Measurements from ENCODE around the gene MMP15. TPM values are rescaled to one million over a fixed set of nuclear protein-coding genes. Genes with fewer than 3 reads are reported as not detected.

Gene MMP15
- polyA plus RNA-seq, 1 experiment: 0.60 TPM

GRCh38 chr16:58042001-58042885, 16.7 kb downstream of the MMP15 start:
- DNase-seq (ENCODE audit: low read depth, low spot score): no peak
- ChIA-PET POLR2A (no interaction called here), CTCF (no interaction called here)

GRCh38 chr16:58042886-58043515, 17.4 kb downstream of the MMP15 start:
- ChIA-PET POLR2A (no interaction called here), CTCF (interaction anchor here (1.3 kb wide), 1 partner anchor 11 kb away, joined by 4 read pairs; no protein-coding TSS in a partner anchor)
- Histone ChIP-seq H3K27ac (ENCODE audit: low read depth, low read length) (no peak overlapping the region), H3K9me3 (ENCODE audit: control insufficient read depth, insufficient read depth, low read length) (no peaks in the 10 kb centered on the region; the same call in 1 of the 2 replicates), H3K27me3 (ENCODE audit: control insufficient read depth, insufficient read depth, low read length) (no peaks in the 10 kb centered on the region), H3K4me3 (ENCODE audit: low read depth, low read length) (no peak overlapping the region)
- DNase-seq (ENCODE audit: low read depth, low spot score): no peak
- TF ChIP-seq CTCF (IDR thresholded peaks at IDR 0.05; ENCODE audit: low read depth, low read length): no peak

More at GRCh38 chr16:58042001-58042885, 16.7 kb downstream of the MMP15 start:
- Histone ChIP-seq H3K27ac (ENCODE audit: low read depth, low read length) (no peak overlapping the region), H3K27me3 (ENCODE audit: control insufficient read depth, insufficient read depth, low read length) (no peaks in the 10 kb centered on the region), H3K9me3 (ENCODE audit: control insufficient read depth, insufficient read depth, low read length) (no peaks in the 10 kb centered on the region; the same call in 1 of the 2 replicates), H3K4me3 (ENCODE audit: low read depth, low read length) (no peak overlapping the region)
- no peak for TF ChIP-seq CTCF (IDR thresholded peaks at IDR 0.05; ENCODE audit: low read depth, low read length)

GRCh38 chr16:58043571-58044155, 18.1 kb downstream of the MMP15 start:
- ChIA-PET POLR2A (no interaction called here), CTCF (interaction anchor here (1.3 kb wide), 1 partner anchor 11 kb away, joined by 4 read pairs; no protein-coding TSS in a partner anchor)
- Histone ChIP-seq H3K9me3 (ENCODE audit: control insufficient read depth, insufficient read depth, low read length) (no peaks in the 10 kb centered on the region), H3K27me3 (ENCODE audit: control insufficient read depth, insufficient read depth, low read length) (no peaks in the 10 kb centered on the region), H3K4me3 (ENCODE audit: low read depth, low read length) (no peak overlapping the region), H3K27ac (ENCODE audit: low read depth, low read length) (no peak overlapping the region)
- no peak for DNase-seq (ENCODE audit: low read depth, low spot score)
- no peak for TF ChIP-seq CTCF (IDR thresholded peaks at IDR 0.05; ENCODE audit: low read depth, low read length)

- no peak for TF ChIP-seq CTCF (IDR thresholded peaks at IDR 0.05; ENCODE audit: low read depth, low read length)
- Histone ChIP-seq H3K27ac (ENCODE audit: low read depth, low read length) (no peak overlapping the region), H3K9me3 (ENCODE audit: control insufficient read depth, insufficient read depth, low read length) (no peaks in the 10 kb centered on the region), H3K4me3 (ENCODE audit: low read depth, low read length) (no peak overlapping the region), H3K27me3 (ENCODE audit: control insufficient read depth, insufficient read depth, low read length) (no peaks in the 10 kb centered on the region)
- ChIA-PET CTCF (interaction anchor here (1.3 kb wide), 1 partner anchor 12 kb away, joined by 4 read pairs; no protein-coding TSS in a partner anchor), POLR2A (no interaction called here)
- no peak for DNase-seq (ENCODE audit: low read depth, low spot score)
Observed at GRCh38 chr16:58044266-58045019, 18.9 kb downstream of the MMP15 start.
